Endothelial cell of umbilical vein (primary cell): ENCODE results near the gene ST13. TPM values are rescaled to one million over a fixed set of nuclear protein-coding genes. Genes with fewer than 3 reads are reported as not detected.
"Not testable (repeated sequence)": the region's sequence is repeated elsewhere in the genome, so short reads cannot be mapped to it uniquely, and the experiment has no call there.

Source experiments
- BruUV-seq: library from RNA; stranded (reverse); fragments of 400-500 nt; replicated peaks from 2 replicates; lab custom pipeline; 2021; lab: Mats Ljungman, UMichigan
- CTCF ChIA-PET: fragments of 300-600, 350-600 bp; sonication (Branson Sonifier 250); formaldehyde crosslinking; loops from one replicate; lab custom pipeline; 2021; ENCODE audit warnings: antibody characterized with exemption, inconsistent platforms; lab: Charles Lee
- POLR2A ChIA-PET: fragments of 300-600, 350-600 bp; sonication (Branson Sonifier 250); formaldehyde crosslinking; loops from one replicate; lab custom pipeline; 2021; ENCODE audit warnings: antibody characterized with exemption, inconsistent platforms; lab: Charles Lee
- DNase-seq: peaks from one replicate; pipeline ENCODE4 v3.0.0-alpha.2; 2011; ENCODE audit warnings: low read depth, low spot score
- FAIRE-seq: peaks from 2 replicates; lab custom pipeline; 2011; peaks lifted over from hg19 to GRCh38; lab: Jason Lieb, UNC
- H2AFZ ChIP-seq: 2 replicates; pipeline ENCODE4 v1.6.0; 2012; ENCODE audit warnings: low read depth, low read length, control low read depth, inconsistent platforms
- H3K27ac ChIP-seq: 2 replicates; pipeline ENCODE4 v1.5.1; 2011; ENCODE audit warnings: low read depth, mild to moderate bottlenecking, control low read depth, low read length, moderate library complexity; ENCODE audit not compliant: insufficient read depth
- H3K27me3 ChIP-seq, 2 experiments: 2 replicates each; pipeline versions ENCODE4 v1.6.0 to v1.6.1; 2011; ENCODE audit warnings: low read length in 2 of 2, mixed read lengths in 1 of 2; ENCODE audit not compliant: control insufficient read depth in 2 of 2, insufficient read depth in 2 of 2
- H3K36me3 ChIP-seq, 2 experiments: 2 replicates in 1 of 2; 3 replicates in 1 of 2; pipeline ENCODE4 v1.5.1; 2011; ENCODE audit warnings: low read length in 2 of 2, mild to moderate bottlenecking in 1 of 2, moderate library complexity in 1 of 2; ENCODE audit not compliant: control insufficient read depth in 2 of 2, insufficient read depth in 2 of 2; ENCODE audit errors: extremely low read depth in 1 of 2
- H3K4me1 ChIP-seq: 3 replicates; pipeline ENCODE4 v1.5.1; 2011; ENCODE audit warnings: mild to moderate bottlenecking, low read length; ENCODE audit not compliant: control insufficient read depth, insufficient read depth; ENCODE audit errors: extremely low read depth
- H3K4me2 ChIP-seq: 2 replicates; pipeline ENCODE4 v1.6.1; 2011; ENCODE audit warnings: low read length, control low read depth, mixed read lengths; ENCODE audit not compliant: insufficient read depth
- H3K4me3 ChIP-seq, 3 experiments: fragments of 200-600 bp in 1 of 3; sonication (generic), shearing (Covaris generic) in 1 of 3; replicated peaks in 1 of 3; 2 replicates each; pipeline ENCODE4 v1.5.1; 2011 to 2016; ENCODE audit warnings: control low read depth in 3 of 3, low read length in 3 of 3, mild to moderate bottlenecking in 2 of 3, inconsistent platforms in 1 of 3, low read depth in 1 of 3, moderate library complexity in 1 of 3; ENCODE audit not compliant: insufficient read depth in 1 of 3
- H3K79me2 ChIP-seq: 2 replicates; pipeline ENCODE4 v1.6.0; 2012; ENCODE audit warnings: low read length, inconsistent platforms; ENCODE audit not compliant: control insufficient read depth, insufficient read depth
- H3K9ac ChIP-seq: replicated peaks from 2 replicates; pipeline ENCODE3; 2011; ENCODE audit warnings: low read length, control low read depth; ENCODE audit not compliant: insufficient read depth; ENCODE audit errors: extremely low read depth
- H3K9me1 ChIP-seq: replicated peaks from 3 replicates; pipeline ENCODE4 v1.6.0; 2011; ENCODE audit warnings: mild to moderate bottlenecking, low read length; ENCODE audit not compliant: control insufficient read depth, insufficient read depth; ENCODE audit errors: extremely low read depth
- H3K9me3 ChIP-seq: replicated peaks from 2 replicates; pipeline ENCODE4 v1.5.1; 2012; ENCODE audit warnings: low read length, inconsistent platforms; ENCODE audit not compliant: control insufficient read depth, insufficient read depth
- H4K20me1 ChIP-seq: replicated peaks from 2 replicates; pipeline ENCODE3; 2011; ENCODE audit warnings: mild to moderate bottlenecking, low read length; ENCODE audit not compliant: control insufficient read depth, insufficient read depth; ENCODE audit errors: extremely low read depth
- CTCF ChIP-seq, 2 donors: IDR thresholded peaks; 1 replicate in 1 of 2; 2 replicates in 1 of 2; pipeline ENCODE4 v1.5.1; 2011; ENCODE audit warnings: low read length in 2 of 2, mild to moderate bottlenecking in 2 of 2, moderate library complexity in 2 of 2, control low read depth in 1 of 2, inconsistent platforms in 1 of 2, low read depth in 1 of 2; ENCODE audit not compliant: insufficient read depth in 1 of 2; ENCODE audit errors: extremely low read depth in 1 of 2
- FOS ChIP-seq: IDR thresholded peaks from 2 replicates; pipeline ENCODE4 v1.6.1; 2011; ENCODE audit warnings: mild to moderate bottlenecking, low read length, moderate library complexity, borderline replicate concordance; ENCODE audit not compliant: insufficient read depth
- POLR2A ChIP-seq: IDR thresholded peaks from 2 replicates; pipeline ENCODE4 v1.6.1; 2012; ENCODE audit warnings: low read depth, mild to moderate bottlenecking, control low read depth, low read length
- POLR2AphosphoS5 ChIP-seq: IDR thresholded peaks from 2 replicates; pipeline ENCODE4 v1.6.1; 2012; ENCODE audit warnings: low read depth, mild to moderate bottlenecking, control low read depth, low read length, moderate library complexity; ENCODE audit not compliant: insufficient read depth
- dilution Hi-C: fragments of 300-500 bp; cut with MboI; formaldehyde crosslinking; loops from one replicate; pipeline ENCODE4 v1.15.0; 2019; ENCODE audit warnings: low sequenced_read_pairs; ENCODE audit not compliant: extremely low pct_ligation_motif_present
- intact Hi-C: fragments of 100-400 bp; cut with micrococcal nuclease; formaldehyde crosslinking; loops from one replicate; pipeline ENCODE4 v1.10.0; 2022
- polyA plus RNA-seq, 4 experiments: library from polyadenylated mRNA; depleted of rRNA in 3 of 4; stranded (reverse) in 3 of 4; unstranded in 1 of 4; fragments of >200 nt; gene quantifications; 2 replicates each; pipeline versions ENCODE4 v1.2.1 to v1.2.3, GENCODE V29; 2011 to 2012; ENCODE audit warnings: missing spikeins in 1 of 4
- total RNA-seq: library from RNA; stranded (reverse); gene quantifications from 2 replicates; pipeline ENCODE4 v1.2.3, GENCODE V29; 2021

Gene ST13
- total and polyA plus RNA-seq, 2 donors (not counting 3 experiments of a cell fraction or from before 2014, with no cell fraction given) = 41.2 to 250 TPM

- H3K9me1 ChIP-seq, CTCF ChIA-PET, H4K20me1 ChIP-seq, H3K4me1 ChIP-seq, H3K9ac ChIP-seq, H3K27ac ChIP-seq, intact Hi-C loops, H2AFZ ChIP-seq, dilution Hi-C loops, H3K9me3 ChIP-seq, DNase-seq, H3K4me2 ChIP-seq, FAIRE-seq, H3K79me2 ChIP-seq, H3K4me3 ChIP-seq, H3K27me3 ChIP-seq: not testable (repeated sequence)
- TSS peak; percentile 76 for BruUV-seq
- POLR2A ChIA-PET = interaction anchor here (0.6 kb wide), 1 partner anchor 386 kb away, joined by 5 read pairs; no protein-coding TSS in a partner anchor
- H3K36me3 ChIP-seq = peaks cover 5 to 11% of the 10 kb centered on the region in 2 experiments
Measured at GRCh38 chr22:40826292-40826691, 30.1 kb downstream of the ST13 start.

GRCh38 chr22:40823426-40823825 lies 33.0 kb downstream of the ST13 start:
- no peak for DNase-seq
- H3K36me3 ChIP-seq = peaks cover 0 to 3% of the 10 kb centered on the region in 2 experiments
- H3K9me3 ChIP-seq = no peaks in the 10 kb centered on the region
- peaks cover 6% of the 10 kb centered on the region for H3K79me2 ChIP-seq
- intact Hi-C loops = no loop called here
- H3K4me2 ChIP-seq = no peak overlapping the region
- no peak overlapping the region for H3K9ac ChIP-seq
- no peak for FAIRE-seq
- H3K4me3 ChIP-seq = no peak overlapping the region
- dilution Hi-C loops = no loop called here
- BruUV-seq = no TSS peak
- TF ChIP-seq POLR2AphosphoS5 (no peak), CTCF (IDR thresholded peaks at IDR 0.05; ENCODE audit: extremely low read depth in 1 of 2, insufficient read depth in 1 of 2, low read depth in 1 of 2, low read length in 2 of 2) (no peak), POLR2A (no peak), FOS (no peak)
- no peak overlapping the region for H2AFZ ChIP-seq
- no peaks in the 10 kb centered on the region for H4K20me1 ChIP-seq
- H3K4me1 ChIP-seq = peaks cover 6% of the 10 kb centered on the region
- POLR2A ChIA-PET = no interaction called here
- CTCF ChIA-PET = interaction anchor here (2.0 kb wide), 1 partner anchor 140 kb away, joined by 7 read pairs; no protein-coding TSS in a partner anchor
- H3K9me1 ChIP-seq = no peaks in the 10 kb centered on the region
- H3K27ac ChIP-seq = no peak overlapping the region
- H3K27me3 ChIP-seq = no peaks in the 10 kb centered on the region
